NCI-H446 treated with DMSO at 0.1 percent for 48 hours (cell line): ENCODE results near the gene COLGALT1.

Experiments used
- DNase-seq: peaks from one replicate; lab custom pipeline; 2025; lab: John Stamatoyannopoulos, UW

COLGALT1 gene

DNA sequence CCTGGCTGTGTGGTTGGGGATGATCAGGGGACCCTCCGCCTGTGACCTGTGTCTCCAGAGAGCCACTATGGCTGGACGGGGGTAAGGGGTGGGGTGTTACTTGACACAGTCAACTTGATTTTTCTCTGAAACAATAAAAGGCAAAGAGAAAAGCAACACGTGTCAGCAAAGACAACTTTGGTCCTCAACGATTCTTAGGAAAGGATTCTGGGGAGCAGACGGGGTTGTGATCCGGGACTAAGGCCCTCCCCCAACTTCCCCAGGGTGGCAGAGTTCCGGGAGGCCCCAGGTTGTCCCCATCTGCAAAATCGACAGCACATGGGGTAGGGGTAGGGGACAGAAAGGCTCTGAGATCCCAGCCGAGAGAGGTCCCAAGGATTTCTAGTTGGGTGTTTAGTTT is 46.2 kb downstream of the COLGALT1 start:
- no peak for DNase-seq

DNA sequence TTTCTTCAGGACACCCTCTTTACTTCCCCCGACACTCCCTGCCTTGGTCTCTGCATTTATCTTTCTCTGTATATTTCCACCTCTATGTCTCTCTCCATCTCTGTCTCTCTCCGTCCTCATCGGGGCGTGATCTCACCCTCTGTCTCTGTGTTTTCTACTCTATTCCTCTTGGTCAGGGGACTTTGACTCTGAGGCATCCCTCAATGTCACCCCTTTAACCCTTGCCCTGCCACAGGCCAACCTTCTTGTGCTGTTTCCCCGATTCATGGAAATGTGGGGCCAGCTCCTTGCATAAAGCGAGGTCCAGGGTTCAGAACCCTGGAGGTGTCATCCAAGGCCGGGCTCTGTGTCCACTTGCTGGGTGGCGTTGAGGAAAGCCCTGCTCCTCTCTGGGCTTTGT is 46.8 kb downstream of the COLGALT1 start:
- no peak for DNase-seq

DNA sequence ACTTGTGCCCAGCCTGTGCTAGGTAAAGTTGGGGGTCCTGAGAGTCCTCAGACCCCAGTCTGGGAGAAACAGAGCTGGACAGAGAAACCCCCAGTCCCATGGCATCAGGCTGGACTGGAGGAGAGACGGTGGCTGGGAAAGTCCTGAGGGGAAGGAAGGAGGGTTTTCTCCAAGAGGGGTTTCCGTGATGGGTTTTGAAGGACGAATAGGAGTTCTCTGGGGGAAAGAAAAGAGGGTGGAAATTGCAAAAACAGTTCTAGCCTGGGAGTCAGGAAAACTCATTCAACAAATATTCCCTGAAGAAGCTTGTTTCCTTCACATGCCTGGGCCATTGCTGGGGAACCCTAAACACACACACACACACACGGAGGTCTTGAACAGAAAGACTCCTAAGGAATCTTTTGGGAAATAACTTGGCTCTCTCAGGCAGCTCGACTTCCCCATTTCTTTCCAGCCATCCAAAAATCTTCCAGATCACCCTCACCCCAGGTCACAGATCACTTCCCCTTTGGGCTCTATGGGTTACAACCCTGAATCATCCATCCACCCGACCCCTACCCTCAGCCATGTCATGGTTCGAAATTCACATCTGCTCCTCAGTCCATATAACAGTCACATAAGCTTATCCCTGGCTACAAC is 47.5 kb downstream of the COLGALT1 start:
- no peak for DNase-seq

DNA sequence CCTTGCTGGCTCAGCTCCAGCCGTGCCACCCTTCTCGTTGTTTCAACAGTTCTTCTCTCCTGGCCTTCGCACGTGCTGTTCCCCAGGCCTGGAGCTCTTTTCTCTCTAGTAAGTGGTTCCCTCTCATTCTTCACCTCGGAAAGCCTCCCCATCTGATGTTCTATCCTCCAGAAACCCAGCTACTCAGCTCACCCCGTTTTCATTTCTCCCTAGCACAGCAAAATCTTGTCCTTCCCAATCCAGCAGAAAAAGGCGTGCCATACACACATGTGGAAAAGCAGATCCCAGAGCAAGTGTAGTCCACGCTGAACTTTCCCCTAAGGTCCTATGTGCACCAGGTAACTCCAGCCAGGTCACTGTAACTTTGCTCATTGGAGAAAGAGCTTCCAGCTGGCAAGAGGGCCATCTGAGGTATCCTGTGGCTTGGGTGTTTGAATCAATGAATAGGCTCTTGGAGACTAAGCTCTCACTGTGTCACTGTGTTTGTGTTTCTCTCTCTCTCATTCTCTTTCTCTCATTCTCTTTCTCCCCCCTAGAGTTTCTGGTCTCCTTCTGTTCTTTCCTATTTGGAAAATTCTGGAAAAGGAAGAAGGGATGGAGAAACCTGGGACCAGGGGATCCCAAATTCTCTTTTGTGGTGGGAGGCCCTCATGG is 49.0 kb downstream of the COLGALT1 start:
- DNase-seq = no peak

DNA sequence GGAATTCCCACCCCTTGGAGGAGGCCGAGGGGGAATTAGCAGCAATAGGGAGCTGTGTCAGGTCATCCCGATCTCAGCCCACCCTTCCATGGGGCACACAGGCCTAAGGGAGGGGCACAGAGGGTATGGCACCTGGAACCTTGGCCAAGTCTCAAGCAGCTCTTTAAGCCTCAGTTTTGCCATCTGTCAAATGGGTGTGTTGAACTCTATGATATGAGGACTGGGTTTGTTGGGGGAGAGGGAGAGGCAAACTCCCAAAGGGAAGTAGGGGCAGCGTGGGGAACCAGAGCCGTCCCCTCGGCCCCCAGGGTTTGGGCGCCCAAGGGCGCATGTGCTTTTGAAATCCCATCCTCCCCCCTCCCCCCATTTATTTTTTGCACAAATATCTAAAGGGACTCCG is 49.7 kb downstream of the COLGALT1 start:
- DNase-seq = no peak

DNA sequence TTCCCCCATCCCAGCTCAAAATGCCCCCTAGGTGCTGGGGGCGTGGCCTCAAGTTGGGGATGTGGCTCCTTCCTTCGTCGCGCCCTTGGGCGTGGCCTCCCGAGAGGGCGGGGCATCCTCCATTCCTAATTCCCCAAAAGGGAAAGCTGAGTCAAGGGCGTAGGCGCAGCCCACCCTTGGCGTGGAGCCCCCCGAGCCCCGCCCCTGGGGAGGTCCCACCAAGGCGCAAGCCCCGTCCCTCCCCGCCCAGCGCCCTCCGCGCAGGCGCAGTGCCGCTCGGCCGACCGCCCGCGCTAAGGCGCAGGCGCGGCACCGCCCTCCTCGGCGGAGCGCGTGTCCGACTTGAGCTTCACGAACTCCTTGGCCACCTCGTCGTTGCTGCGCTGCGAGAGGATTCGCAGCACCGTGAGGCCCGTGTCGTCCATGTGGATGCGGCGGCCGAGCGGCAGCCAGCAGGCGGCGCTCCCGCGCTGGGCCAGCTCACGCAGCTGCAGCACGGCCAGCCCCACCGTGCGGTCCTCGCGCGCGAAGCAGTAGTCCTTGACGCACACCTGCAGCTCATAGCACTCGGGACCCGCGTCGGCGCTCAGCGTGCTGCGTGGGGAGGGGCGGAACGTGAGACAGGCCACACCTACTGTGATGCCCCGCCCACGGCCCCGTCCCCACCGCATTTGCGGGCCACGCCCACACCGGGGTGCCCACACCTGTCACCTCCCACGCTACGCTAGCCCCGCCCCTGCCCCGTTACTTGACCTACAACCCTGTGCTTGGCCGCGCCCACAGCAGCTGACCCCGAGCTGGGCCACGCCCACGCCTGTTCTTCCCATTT is 50.5 kb downstream of the COLGALT1 start:
- DNase-seq = no peak

DNA sequence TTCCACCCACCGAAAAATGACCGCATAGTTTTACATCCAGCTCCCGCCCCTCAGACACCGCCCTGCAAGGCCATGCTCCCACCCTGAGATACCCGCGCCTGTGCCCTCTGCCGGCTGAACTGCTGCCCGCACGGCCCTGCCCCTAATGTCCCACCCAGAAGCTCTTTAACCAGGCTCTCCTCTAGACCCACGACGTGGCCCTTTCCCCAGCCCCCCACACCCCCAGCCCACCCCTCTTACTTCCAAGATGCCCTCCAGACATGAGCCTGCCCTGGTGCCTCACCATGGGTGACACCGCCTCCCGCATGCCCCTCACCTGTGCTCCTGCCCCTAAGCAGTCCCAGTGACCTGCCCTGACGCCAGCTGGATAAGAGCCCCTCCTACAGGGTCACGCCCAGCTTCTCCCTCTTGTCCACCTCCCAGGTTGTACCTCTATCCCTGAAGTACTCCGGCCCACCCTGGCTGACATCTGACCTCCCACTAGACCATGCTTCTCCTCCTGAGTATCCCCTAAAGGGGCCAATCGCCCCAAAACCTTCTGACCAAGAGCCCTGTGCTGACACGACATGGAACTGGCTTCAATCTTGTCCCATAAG is 51.2 kb downstream of the COLGALT1 start:
- DNase-seq = no peak

DNA sequence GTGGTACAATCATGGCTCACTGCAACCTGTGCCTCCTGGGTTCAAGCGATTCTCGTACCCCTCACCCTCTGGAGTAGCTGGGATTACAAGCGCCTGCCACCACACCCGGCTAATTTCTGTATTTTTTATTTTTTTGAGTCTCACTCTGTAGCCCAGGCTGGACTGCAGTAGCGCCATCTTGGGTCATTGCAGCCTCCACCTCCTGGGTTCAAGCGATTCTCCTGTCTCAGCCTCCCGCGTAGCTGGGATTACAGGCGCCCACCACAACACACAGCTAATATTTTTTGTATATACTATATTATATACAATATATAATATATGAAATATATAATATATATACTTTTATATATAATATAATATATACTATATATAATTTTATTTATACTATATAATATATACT is 52.5 kb downstream of the COLGALT1 start:
- DNase-seq = no peak

DNA sequence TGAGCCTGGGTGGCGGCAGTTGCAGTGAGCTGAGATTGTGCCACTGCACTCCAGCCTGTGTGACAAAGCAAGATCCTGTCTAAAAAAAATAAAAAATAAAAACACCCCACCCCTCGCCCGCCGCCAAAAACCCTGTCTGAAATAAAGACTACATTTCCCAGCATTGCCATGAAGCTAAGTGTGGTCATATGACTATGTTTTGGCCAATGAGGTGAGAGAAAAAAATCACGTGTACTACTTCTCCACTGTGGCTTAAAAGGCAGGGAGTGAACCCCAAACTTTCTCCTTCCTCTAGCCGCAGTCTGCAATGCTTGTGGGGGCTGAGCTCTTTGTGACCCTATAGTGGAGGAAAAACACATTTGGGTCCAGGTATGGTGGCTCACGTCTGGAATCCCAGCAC is 54.9 kb downstream of the COLGALT1 start:
- no peak for DNase-seq

DNA sequence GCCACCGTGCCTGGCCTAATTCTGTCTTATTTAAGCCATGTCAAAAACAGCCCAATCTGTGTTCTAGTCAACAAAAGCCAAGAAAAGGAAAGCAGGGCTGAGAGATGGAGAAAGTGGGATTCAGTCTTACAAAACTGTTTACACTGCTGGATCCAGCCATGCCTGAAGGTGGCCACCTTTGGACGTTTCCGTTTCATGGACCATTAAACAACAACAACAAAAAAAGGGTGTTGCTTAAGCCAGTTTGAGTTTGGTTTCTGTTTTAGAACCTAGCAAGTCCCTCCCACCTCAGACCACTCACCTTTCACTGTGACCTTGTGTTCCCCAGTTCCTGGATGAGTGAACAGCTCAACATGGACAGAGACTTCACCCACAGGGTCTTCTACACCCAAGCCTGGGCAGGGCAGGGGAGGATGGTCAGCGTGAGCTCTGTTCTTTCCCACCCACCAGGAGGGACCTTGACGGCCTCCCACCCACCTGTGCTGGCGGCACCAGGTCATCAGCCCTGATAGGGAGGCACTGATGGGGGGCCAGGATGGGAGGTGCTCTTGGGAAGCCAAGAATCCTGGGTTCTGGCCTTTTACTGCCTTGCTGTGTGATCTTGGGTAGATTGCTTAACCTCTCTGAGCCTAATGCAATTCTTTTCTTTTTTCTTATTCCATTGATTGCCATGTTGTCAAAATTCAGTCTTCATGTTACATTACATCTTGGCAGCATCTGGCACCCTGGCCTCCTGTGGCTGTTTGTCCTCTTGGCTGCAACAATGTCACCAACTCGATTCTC is 56.2 kb downstream of the COLGALT1 start:
- no peak for DNase-seq

DNA sequence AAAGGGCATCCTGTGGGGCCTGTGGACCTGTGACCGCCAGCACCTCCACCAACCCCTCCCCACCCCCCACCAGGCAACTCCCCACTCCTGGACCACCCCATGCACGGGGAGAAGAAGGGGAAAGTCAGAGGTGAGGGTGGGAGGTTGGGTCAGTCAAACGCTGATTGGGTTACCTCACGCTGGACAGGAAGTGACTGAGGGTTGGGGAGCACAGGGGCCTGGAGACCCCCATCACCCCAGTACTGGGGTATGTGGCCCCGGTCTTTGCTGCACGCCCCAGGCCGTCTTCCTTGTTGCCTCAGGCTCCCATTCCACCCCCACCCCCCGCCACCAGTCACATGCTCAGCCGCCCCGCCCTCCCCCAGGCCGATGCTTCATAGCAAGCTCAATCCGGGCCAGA is 59.0 kb downstream of the COLGALT1 start:
- no peak for DNase-seq

DNA sequence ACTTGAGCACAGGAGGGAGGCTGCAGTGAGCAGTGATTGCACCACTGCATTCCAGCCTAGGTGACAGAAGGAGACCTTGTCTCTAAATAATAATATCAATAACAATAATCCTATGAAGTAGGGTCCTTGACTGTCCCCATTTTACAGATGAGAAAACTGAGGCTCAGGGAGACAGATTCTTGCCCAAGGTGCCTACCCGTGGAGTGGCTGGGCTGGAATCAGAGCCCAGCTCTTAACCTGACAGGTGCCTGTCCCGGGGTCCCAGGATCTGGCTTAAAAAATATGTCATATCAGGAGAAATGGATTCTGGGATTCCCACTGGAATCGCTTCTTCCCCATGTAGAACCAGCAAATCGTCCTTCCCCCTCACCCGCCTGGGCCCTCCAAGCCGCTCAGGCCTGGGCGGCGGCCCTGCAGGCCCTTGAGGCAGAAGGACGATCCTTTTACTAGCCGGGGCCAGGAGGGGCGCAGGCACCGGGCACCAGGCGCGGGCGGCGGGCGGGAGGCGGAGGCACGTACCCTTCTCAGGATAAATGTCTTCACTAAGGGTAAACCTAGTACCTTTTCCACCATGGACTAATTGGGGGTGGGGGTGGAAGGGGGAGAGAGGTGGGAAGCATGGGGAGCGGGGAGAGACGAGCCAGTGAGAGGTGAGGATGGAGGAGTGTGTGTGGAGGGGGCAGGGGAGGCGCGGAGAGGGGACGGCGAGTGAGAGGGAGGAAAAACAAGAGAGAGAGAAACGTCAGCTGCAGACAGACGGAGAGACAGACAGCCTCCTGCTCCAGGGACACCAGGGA is 60.6 kb downstream of the COLGALT1 start:
- DNase-seq = no peak

DNA sequence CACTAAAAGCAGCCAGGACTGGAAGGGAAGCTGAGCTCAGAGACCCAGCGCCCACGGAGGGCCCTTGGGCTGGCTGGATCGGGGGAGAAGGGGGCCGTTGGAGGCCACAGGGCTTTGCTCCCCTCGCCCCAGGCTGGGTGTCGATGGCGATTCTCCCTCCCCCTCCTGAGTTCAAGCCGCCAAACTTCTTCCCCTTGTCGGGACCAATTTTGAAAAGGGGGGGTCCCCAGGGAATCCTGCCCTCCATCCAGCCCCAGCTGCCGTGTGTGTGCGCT is 61.2 kb downstream of the COLGALT1 start:
- no peak for DNase-seq

DNA sequence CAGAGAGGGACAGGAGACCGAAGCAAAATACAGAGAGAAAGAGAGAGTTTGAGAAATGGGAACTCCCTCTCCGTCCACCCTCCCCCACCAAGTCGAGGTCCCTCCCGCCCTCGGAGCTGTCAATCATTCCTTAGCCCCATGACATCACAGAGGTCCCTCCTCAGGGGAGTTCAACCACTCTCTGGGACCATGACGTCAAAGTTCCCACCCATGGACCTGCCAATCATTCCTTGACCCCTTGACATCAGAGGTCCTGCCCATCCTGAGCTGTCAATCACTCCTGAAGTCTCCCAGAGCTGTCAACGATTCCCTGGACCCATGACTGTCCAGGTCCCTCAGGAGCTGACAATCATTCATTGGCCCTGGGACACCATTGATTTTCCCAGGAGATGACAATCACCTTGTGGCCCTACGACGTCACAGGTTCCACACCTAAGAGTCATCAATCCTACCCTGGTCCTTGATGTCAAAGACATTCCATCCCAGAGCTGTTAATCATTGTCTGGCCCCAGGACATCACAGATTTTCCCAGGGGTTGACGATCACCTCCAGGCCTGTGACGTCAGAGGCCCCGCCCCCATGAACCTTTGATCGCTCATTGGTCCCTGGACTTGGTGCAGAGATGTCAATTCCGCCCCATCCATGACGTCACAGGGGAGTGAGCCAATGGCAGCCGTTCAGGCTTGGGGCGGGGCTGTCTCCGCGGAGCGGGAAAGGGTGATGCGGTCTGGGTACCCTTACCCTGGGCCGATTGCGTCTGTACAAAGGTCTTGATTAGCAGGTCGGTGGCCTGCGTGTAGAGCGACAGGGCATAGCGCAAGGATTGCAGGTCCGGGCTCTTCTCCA is 61.7 kb downstream of the COLGALT1 start:
- no peak for DNase-seq

DNA sequence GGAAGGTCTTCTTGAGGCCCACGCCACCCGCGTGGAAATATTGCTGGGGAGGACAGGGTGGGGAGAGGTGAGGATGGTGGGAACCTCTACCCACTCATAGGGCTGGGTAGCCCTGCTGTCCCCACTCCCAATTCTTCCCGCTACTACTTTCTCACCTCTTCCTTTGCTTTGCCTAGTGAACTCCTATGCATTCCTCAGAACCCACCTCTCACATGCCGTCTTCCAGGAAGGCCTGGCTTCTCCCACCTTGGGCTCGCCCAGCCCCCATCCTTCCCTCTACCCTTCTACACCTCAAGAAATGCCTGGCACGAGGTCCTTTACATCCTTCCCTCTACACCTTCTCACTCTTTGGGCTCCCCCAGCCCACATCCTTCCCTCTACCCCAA is 62.4 kb downstream of the COLGALT1 start:
- DNase-seq = no peak

DNA sequence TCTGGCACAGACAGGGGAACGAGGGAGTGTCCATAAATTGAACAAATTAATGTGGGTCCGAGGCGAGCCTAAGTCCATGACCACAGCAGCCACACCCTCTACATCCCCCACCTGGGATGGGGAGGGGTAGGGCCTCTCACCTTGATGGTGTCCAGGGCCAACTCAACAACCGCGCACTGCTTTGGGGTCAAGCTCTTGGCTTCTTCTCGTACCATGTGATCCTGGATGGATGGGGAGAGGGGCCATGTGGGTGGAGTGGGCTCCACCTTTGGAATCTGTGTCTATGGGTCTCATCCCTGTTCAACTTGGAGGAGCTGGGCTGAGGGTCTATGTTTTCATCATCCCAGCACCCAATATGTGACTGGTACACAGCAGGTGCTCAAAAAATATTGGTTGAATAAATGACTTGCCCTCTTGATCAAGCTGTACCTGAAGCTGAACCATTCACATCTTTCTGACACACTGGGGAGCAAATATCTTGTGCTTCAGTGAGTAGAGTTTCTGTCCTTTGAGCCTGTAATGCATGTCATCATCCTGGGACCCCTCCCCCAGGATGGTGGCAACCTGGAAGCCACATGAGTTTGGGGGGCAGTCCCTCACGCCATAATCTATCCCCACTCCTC is 62.9 kb downstream of the COLGALT1 start:
- DNase-seq = no peak

DNA sequence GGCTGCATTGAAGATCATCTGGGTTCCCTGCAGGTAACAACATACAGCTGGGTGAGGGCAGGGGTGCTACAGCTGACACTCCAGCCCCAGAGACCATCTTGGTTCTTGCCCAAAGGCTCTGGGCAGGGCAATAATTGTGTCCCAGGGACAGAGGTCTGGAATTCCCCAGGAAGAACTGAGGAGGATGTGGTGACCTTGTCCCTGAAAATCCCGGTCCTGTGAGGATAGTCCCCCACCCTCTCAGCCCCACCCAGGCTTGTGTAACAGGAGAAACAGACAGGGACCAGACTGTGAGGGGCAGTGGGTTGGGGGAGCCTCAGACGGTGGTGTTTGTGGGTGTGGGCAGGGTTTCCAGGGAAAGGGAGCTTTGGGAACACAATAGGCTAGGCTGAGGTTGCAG is 63.5 kb downstream of the COLGALT1 start:
- DNase-seq = no peak

DNA sequence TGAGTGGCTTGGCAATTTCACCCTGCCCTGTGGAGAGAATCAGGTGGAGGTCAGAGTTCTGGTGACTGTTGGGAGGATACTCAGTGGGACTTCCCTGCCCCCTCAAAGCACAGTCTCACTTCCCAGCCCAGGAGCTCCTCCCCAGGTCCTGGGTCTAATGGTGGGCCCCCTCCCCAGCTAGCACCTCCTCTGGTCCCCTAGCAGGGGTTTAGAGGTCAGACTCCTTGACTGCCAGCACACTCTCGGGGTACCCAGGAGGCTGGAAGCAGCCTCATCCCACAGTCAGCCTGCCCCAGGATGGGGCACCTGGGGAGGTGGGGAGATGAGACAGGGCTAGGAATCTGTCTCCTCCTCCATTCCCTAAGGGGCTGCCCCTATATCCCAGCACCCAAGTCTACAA is 65.2 kb downstream of the COLGALT1 start:
- DNase-seq = no peak

DNA sequence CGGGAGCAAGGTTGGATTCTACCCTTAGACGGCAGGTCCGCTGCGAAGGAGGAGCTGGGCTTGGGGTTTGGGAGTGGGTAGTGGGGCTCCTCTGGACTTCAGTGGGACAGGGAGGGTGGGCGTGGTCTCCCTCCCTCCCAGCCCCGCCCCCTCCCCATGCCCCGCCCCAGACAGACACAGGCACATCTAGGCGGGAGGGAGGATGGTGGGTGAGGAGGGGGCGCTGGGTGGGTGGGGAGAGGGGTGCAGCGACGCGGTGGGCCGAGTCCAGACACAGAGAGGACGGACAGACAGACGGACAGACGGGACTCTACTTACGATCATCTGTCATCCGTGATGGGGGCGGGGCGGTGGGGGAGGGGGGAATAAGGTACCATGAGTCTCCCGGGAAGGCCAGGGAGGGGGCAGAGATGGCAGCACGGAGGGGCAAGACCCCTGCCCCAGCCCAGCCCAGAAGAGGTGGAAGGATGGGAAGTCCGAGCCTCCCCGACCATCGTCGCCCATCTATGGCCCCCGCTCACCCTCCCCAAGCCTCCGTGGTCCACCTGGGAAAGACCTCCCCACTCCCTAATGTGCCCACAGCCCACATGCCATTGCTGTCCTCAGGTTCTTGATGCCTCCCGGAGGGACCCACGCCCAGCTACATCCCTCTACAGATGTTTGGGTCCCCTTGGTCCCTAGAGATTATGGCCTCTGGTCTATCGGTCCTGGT is 67.9 kb downstream of the COLGALT1 start:
- DNase-seq = no peak
